ENCODE measurements around the gene SLC30A5. TPM values are rescaled to one million over a fixed set of nuclear protein-coding genes. Genes with fewer than 3 reads are reported as not detected.

SLC30A5 gene
- total and polyA plus RNA-seq, 2 of the 13 experiments (the other 11 are each of a cell fraction or from before 2014, with no cell fraction given), result 46.0 to 53.6 TPM

DNA sequence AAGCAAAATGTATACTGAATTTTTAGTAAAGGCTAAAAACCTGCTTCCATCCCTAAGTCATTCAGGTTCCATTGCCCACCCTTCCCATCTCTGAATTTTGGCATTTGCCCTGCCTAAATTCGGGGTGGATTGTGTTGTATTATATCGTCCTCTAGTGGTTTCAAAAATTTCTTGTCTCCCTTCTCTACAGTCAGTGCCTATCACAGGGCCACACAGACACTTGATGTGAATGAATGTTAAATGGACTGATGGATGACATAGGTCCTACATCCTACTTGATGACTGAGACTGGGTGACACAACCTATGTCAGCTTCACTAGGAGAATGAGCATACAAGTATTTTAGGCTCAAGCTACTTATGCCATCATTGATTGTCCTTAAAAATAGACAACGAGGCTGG is 45.6 kb upstream of the SLC30A5 start:
- WGBS (ENCODE audit: low lambda C conversion rate), result 21% methylated on average over 3 of the region's 3 CpGs

More for the DNA sequence above, 45.6 kb upstream of the SLC30A5 start:
- Histone ChIP-seq H3K27ac (ENCODE audit: extremely low read length, insufficient read depth, low read length) (no peak overlapping the region), H3K4me3 (replicated peaks in 1 of 3; ENCODE audit: insufficient read depth in 1 of 3, low read depth in 2 of 3, low read length in 3 of 3) (no peak overlapping the region), H2AFZ (ENCODE audit: low read length) (no peak overlapping the region), H3K27me3 (ENCODE audit: control insufficient read depth in 1 of 2, insufficient read depth in 2 of 2, low read length in 2 of 2) (no peaks in the 10 kb centered on the region), H3K4me2 (ENCODE audit: low read depth, low read length) (no peak overlapping the region), H4K20me1 (ENCODE audit: insufficient read depth, low read length) (no peaks in the 10 kb centered on the region), H3K9ac (ENCODE audit: insufficient read depth, low read depth, low read length) (no peak overlapping the region), H3K79me2 (ENCODE audit: insufficient read depth, low read length) (no peaks in the 10 kb centered on the region), H3K4me1 (ENCODE audit: insufficient read depth, low read length) (peaks cover 38% of the 10 kb centered on the region), H3K9me3 (ENCODE audit: low read length) (no peaks in the 10 kb centered on the region), H3K36me3 (replicated peaks in 1 of 2; ENCODE audit: control insufficient read depth in 1 of 2, insufficient read depth in 2 of 2, low read length in 2 of 2) (no peaks in the 10 kb centered on the region)
- peak; percentile 66; the same call in 2 of the 3 replicates for ATAC-seq
- ChIA-PET POLR2A (interaction anchor here (1.5 to 2.6 kb wide), 2 partner anchors 35 to 46 kb away, joined by 3 to 16 read pairs; partner anchors contain the start of gene SLC30A5), CTCF (ENCODE audit: low intra/inter-chr PET ratio, low total read pairs) (no interaction called here)
- no peak for FAIRE-seq
- intact Hi-C loops (cut with micrococcal nuclease; ENCODE audit: unreplicated experiment) (no loop called here), in situ Hi-C loops (cut with HindIII; ENCODE audit: extremely low pct_ligation_motif_present, low pct_unique_long_range_greater_than_20kb) (no loop called here)
- peak; percentile 7 for DNase-seq (ENCODE audit: low spot score)
- TF ChIP-seq, protein P1, sequence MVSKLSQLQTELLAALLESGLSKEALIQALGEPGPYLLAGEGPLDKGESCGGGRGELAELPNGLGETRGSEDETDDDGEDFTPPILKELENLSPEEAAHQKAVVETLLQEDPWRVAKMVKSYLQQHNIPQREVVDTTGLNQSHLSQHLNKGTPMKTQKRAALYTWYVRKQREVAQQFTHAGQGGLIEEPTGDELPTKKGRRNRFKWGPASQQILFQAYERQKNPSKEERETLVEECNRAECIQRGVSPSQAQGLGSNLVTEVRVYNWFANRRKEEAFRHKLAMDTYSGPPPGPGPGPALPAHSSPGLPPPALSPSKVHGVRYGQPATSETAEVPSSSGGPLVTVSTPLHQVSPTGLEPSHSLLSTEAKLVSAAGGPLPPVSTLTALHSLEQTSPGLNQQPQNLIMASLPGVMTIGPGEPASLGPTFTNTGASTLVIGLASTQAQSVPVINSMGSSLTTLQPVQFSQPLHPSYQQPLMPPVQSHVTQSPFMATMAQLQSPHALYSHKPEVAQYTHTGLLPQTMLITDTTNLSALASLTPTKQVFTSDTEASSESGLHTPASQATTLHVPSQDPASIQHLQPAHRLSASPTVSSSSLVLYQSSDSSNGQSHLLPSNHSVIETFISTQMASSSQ (IDR thresholded peaks at IDR 0.05; ENCODE audit: low read depth), result no peak
- TF ChIP-seq, protein P1 (CRISPR knock-in tag; IDR thresholded peaks at IDR 0.05; ENCODE audit: borderline replicate concordance), result no peak
- TF ChIP-seq, protein P2, sequence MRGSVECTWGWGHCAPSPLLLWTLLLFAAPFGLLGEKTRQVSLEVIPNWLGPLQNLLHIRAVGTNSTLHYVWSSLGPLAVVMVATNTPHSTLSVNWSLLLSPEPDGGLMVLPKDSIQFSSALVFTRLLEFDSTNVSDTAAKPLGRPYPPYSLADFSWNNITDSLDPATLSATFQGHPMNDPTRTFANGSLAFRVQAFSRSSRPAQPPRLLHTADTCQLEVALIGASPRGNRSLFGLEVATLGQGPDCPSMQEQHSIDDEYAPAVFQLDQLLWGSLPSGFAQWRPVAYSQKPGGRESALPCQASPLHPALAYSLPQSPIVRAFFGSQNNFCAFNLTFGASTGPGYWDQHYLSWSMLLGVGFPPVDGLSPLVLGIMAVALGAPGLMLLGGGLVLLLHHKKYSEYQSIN (CRISPR knock-in tag; IDR thresholded peaks at IDR 0.05; ENCODE audit: borderline replicate concordance), result no peak
- TF ChIP-seq ZNF484 (CRISPR knock-in tag; IDR thresholded peaks at IDR 0.05; ENCODE audit: borderline replicate concordance, low read depth) (no peak), ZC3H13 (CRISPR knock-in tag; IDR thresholded peaks at IDR 0.05) (no peak), STAG1 (CRISPR knock-in tag; IDR thresholded peaks at IDR 0.05) (peak; percentile 35), ZFP62 (CRISPR knock-in tag; IDR thresholded peaks at IDR 0.05) (no peak), KDM3A (CRISPR knock-in tag; IDR thresholded peaks at IDR 0.05; ENCODE audit: low read depth) (no peak)
- TF ChIP-seq, protein P3, sequence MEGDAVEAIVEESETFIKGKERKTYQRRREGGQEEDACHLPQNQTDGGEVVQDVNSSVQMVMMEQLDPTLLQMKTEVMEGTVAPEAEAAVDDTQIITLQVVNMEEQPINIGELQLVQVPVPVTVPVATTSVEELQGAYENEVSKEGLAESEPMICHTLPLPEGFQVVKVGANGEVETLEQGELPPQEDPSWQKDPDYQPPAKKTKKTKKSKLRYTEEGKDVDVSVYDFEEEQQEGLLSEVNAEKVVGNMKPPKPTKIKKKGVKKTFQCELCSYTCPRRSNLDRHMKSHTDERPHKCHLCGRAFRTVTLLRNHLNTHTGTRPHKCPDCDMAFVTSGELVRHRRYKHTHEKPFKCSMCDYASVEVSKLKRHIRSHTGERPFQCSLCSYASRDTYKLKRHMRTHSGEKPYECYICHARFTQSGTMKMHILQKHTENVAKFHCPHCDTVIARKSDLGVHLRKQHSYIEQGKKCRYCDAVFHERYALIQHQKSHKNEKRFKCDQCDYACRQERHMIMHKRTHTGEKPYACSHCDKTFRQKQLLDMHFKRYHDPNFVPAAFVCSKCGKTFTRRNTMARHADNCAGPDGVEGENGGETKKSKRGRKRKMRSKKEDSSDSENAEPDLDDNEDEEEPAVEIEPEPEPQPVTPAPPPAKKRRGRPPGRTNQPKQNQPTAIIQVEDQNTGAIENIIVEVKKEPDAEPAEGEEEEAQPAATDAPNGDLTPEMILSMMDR (CRISPR knock-in tag; IDR thresholded peaks at IDR 0.05), result peak; percentile 45
- TF ChIP-seq, protein P4, sequence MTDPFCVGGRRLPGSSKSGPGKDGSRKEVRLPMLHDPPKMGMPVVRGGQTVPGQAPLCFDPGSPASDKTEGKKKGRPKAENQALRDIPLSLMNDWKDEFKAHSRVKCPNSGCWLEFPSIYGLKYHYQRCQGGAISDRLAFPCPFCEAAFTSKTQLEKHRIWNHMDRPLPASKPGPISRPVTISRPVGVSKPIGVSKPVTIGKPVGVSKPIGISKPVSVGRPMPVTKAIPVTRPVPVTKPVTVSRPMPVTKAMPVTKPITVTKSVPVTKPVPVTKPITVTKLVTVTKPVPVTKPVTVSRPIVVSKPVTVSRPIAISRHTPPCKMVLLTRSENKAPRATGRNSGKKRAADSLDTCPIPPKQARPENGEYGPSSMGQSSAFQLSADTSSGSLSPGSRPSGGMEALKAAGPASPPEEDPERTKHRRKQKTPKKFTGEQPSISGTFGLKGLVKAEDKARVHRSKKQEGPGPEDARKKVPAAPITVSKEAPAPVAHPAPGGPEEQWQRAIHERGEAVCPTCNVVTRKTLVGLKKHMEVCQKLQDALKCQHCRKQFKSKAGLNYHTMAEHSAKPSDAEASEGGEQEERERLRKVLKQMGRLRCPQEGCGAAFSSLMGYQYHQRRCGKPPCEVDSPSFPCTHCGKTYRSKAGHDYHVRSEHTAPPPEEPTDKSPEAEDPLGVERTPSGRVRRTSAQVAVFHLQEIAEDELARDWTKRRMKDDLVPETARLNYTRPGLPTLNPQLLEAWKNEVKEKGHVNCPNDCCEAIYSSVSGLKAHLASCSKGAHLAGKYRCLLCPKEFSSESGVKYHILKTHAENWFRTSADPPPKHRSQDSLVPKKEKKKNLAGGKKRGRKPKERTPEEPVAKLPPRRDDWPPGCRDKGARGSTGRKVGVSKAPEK (CRISPR knock-in tag; IDR thresholded peaks at IDR 0.05; ENCODE audit: borderline replicate concordance), result no peak
- BruUV-seq (replicated peaks), result no TSS peak
